Epithelial cell of proximal tubule (primary cell): Measurements from ENCODE around the gene UGT1A4. TPM values are rescaled to one million over a fixed set of nuclear protein-coding genes. Genes with fewer than 3 reads are reported as not detected.

Experiments
- DNase-seq: peaks from one replicate; pipeline ENCODE4 v3.0.0-alpha.2; 2011; ENCODE audit warnings: low read depth
- H3K4me3 ChIP-seq: 2 replicates; pipeline ENCODE4 v1.5.1; 2011; ENCODE audit warnings: low read depth, mild to moderate bottlenecking, low read length
- total RNA-seq: library from RNA; depleted of rRNA; stranded (reverse); fragments of >200 nt; gene quantifications from 2 replicates; pipeline ENCODE4 v1.2.3, GENCODE V29; 2015
- TF ChIP-seq, protein P1 (sequence below): conservative IDR thresholded peaks from 2 replicates; pipeline ENCODE4 v1.5.1; 2012; ENCODE audit warnings: low read depth, mild to moderate bottlenecking, low read length

UGT1A4 gene
- total RNA-seq, result 0.07 TPM in 1 of 2 replicates, not detected in the other

DNA sequence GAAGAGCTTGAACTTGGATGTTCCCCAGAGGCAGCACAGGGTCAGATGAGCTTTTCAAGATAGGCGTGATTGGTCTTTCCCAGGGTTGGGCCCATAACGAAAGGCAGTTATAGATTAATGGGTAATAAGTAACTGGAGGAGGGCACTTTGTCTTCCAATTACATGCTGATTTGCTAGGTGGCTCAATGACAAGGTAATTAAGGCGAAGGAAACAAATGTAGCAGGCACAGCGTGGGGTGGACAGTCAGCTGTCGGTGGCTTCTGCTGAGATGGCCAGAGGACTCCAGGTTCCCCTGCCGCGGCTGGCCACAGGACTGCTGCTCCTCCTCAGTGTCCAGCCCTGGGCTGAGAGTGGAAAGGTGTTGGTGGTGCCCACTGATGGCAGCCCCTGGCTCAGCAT, at the start of gene UGT1A4:
TSS of gene UGT1A4 (plus strand) at position 185 of the 400 bp plus-strand sequence. CDS start at position 270, 85 bp downstream.
- DNase-seq, result no peak
- H3K4me3 ChIP-seq, result no peak within 1 kb of the TSS
- TF ChIP-seq, protein P1, sequence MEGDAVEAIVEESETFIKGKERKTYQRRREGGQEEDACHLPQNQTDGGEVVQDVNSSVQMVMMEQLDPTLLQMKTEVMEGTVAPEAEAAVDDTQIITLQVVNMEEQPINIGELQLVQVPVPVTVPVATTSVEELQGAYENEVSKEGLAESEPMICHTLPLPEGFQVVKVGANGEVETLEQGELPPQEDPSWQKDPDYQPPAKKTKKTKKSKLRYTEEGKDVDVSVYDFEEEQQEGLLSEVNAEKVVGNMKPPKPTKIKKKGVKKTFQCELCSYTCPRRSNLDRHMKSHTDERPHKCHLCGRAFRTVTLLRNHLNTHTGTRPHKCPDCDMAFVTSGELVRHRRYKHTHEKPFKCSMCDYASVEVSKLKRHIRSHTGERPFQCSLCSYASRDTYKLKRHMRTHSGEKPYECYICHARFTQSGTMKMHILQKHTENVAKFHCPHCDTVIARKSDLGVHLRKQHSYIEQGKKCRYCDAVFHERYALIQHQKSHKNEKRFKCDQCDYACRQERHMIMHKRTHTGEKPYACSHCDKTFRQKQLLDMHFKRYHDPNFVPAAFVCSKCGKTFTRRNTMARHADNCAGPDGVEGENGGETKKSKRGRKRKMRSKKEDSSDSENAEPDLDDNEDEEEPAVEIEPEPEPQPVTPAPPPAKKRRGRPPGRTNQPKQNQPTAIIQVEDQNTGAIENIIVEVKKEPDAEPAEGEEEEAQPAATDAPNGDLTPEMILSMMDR, result no peak

DNA sequence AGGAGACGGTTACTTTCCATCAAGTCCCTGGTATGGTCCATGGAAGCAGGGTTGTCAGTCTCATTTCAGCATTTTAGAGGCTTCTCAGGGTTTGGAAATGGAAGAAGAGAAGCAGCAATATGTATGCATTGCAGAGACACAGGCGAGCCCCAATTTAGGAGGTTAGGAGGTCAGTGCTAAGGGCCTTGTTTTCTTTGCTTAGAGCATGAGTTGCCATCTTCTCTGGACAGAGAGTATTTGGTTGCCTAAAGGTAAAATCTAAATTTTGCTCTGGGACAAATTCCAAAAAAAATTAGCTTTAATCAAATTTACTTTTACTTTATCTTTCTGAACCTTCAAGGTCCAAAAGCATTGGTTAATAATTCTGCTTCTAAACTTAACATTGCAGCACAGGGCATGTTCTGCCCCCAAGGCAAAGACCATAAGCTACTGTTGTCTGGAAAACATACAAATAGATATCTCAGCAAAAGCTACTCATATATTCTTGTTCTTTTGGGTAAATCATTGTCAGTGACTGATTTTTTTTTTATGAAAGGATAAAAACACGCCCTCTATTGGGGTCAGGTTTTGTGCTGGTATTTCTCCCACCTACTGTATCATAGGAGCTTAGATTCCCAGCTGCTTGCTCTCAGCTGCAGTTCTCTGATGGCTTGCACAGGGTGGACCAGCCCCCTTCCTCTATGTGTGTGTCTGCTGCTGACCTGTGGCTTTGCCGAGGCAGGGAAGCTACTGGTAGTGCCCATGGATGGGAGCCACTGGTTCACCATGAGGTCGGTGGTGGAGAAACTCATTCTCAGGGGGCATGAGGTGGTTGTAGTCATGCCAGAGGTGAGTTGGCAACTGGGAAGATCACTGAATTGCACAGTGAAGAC, 47.0 kb upstream of the UGT1A4 start, which contains the start of gene UGT1A9:
TSS of gene UGT1A9 (plus strand) at position 609 of the 872 bp plus-strand sequence. CDS start at position 646, 37 bp downstream.
- DNase-seq, result no peak
- TF ChIP-seq, protein P1, result no peak
- H3K4me3 ChIP-seq, result peak within 1 kb of the TSS; percentile 62

DNA sequence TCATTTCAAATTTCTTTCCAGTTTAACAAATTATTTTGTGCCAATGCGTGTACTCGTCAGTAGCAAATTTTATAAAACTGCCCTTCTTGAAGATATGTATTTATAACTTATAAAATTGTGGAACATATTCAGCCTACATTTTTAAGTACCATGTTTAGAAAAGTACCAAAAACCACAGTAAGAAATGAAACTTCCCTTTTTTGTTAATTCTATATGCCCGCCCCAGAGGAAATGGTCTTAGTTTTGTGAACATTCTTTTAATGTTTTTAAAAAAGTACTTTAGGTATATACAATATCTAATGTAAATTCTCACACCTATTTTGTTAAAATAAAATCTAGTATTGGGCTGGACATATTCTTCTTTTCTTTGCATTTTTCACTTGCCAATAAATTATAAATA, 45.6 kb upstream of the UGT1A4 start:
- H3K4me3 ChIP-seq, result peak overlapping the region; percentile 62
- TF ChIP-seq, protein P1, result no peak
- DNase-seq, result no peak

DNA sequence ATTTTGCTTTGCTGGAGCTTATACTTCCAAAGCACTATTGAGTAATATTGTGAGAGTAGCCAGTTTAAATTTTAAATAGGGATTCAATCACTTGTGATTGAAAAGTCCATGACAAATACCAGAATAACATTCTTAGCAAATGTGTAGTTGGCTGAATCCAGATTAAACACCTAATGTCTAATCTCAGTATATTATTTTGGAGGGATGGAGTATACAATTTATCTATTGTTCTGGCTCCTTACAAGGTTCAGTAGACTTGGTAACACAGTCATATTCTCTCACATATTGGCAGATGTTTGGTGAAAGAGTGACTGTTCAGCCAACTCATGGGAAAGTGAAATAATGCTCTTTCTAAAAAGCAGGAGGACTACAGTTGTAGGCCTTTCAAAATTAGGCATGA, 44.6 kb upstream of the UGT1A4 start:
- no peak for DNase-seq
- H3K4me3 ChIP-seq, result peak overlapping the region; percentile 62
- TF ChIP-seq, protein P1, result no peak

DNA sequence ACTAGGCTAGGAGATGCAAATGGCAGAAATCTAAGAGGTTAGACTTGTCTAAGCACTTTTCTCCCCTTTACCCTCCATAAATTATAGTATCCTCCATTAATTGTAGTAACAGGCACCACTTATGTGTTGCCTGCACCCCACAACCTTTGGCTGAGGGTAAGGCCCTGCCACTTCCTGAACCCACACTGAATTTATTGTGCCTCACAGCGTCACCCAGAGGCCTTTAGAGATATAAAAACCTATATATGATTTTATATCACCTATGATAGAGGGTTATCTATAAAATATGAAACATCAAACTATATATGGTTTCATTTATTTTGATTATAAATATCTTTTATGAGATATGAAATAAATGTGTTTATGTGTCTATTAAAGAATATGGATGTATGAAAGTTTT, 44.2 kb upstream of the UGT1A4 start:
- TF ChIP-seq, protein P1, result peak; percentile 41
- peak overlapping the region; percentile 62 for H3K4me3 ChIP-seq
- no peak for DNase-seq

DNA sequence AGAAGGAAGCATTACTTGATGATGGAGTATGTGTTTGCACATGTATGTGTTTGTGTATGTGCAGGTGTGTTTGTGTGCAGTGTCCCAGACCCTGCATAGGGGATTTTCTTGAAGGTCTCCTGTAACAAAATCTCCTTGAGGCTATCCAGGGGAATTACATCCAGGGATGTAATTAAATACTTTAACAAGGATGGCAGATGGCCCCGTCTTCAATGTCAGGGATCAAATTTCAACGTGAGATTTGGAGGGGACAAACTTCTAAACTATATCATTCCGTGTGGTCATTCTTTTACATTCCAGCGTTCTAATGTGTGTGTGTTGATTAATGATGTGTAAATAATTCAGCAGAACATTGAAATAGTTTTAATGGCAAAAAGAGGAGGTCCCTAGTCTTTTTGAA, 43.5 kb upstream of the UGT1A4 start:
- TF ChIP-seq, protein P1, result peak; percentile 37
- peak overlapping the region; percentile 62 for H3K4me3 ChIP-seq
- DNase-seq, result no peak
